Measurements from ENCODE around the gene SOCS1.

DNA sequence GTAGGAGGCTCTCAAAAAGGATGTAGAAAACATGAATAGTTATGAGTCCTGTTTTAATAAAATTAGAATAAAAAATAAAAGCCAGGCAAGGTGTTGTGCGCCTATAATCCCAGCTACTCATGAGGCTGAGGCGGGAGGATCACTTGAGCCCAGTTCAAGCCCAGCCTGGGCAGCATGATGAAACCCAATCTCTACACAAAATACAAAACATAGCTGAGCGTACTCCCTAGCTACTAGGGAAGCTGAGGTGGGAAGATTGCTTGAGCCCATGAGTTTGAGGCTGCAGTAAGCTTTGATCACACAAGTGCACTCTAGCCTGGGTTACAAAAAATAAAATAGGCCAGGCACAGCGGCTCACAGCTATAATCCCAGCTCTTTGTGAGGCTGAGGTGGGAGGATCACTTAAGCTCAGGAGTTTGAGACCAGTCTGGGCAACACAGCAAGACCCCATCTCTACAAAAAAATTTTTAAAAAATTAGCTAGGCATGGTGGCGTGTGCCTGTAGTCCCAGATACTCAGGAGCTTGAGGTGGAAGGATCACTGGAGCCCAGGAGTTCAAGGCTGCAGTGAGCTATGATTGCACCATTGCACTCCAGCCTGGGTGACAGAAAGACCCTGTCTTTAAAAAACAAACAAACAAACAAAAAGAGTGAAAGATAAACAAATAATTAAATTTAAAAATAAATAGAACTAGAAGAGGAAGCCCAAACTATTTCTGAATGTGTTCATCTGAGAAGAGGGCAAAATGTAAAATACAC lies 42.3 kb upstream of the SOCS1 start:
- TF ChIP-seq CTCF (conservative IDR thresholded peaks at IDR 0.05; ENCODE audit: low read depth, low read length) (no peak), EZH2 (IDR thresholded peaks at IDR 0.05; ENCODE audit: low read length, unreplicated experiment) (no peak)

All from PC-3 (cell line).